ENCODE results near the gene PRKCQ.

DNA sequence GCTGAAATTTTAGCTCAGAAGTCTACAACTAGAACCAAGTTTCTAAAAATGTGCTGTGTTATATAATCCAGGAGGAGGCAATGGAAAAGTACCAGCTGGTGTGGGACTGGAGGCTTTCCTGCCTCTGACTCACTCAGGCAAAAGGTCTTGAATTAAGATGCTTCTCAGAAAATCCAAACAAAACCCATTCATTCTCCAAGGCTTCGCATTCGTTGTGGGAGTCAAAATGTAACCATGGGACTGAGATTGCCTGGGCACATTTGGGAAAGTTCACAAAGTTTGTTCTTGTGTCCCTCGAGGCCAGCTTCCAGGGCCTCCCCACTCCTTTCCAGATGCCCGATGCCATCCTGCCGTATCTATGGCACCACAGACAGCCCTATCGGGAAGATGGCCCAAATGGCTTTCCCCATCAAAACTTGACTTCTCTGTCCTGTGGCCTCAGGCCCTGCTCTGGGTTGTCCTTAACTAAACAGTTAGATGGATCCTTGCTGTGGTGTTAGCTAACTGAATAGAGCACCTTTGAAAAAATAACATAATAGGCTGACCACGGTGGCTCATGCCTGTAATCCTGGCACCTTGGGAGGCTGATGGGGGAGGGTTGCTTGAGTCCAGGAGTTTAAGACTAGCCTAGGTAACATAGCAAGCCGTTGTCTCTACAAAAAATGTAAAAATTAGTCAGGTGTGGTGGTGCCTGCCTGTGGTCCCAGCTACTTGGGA, 196.8 kb downstream of the PRKCQ start:
- TF ChIP-seq, protein P1, sequence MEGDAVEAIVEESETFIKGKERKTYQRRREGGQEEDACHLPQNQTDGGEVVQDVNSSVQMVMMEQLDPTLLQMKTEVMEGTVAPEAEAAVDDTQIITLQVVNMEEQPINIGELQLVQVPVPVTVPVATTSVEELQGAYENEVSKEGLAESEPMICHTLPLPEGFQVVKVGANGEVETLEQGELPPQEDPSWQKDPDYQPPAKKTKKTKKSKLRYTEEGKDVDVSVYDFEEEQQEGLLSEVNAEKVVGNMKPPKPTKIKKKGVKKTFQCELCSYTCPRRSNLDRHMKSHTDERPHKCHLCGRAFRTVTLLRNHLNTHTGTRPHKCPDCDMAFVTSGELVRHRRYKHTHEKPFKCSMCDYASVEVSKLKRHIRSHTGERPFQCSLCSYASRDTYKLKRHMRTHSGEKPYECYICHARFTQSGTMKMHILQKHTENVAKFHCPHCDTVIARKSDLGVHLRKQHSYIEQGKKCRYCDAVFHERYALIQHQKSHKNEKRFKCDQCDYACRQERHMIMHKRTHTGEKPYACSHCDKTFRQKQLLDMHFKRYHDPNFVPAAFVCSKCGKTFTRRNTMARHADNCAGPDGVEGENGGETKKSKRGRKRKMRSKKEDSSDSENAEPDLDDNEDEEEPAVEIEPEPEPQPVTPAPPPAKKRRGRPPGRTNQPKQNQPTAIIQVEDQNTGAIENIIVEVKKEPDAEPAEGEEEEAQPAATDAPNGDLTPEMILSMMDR (IDR thresholded peaks at IDR 0.05; ENCODE audit: low read length) = no peak
- TF ChIP-seq EZH2 (IDR thresholded peaks at IDR 0.05; ENCODE audit: borderline replicate concordance, low read length) = no peak
